Measurements from ENCODE around the gene LRRC10B.

Gene LRRC10B

GRCh38 chr11:61486779-61487178, 21.8 kb upstream of the LRRC10B start:
- no peak for DNase-seq (ENCODE audit: low read depth)

GRCh38 chr11:61487342-61488025, 21.1 kb upstream of the LRRC10B start:
- DNase-seq (ENCODE audit: low read depth): no peak

GRCh38 chr11:61488651-61489291, 19.8 kb upstream of the LRRC10B start:
- DNase-seq (ENCODE audit: low read depth): peak; percentile 51

DNA sequence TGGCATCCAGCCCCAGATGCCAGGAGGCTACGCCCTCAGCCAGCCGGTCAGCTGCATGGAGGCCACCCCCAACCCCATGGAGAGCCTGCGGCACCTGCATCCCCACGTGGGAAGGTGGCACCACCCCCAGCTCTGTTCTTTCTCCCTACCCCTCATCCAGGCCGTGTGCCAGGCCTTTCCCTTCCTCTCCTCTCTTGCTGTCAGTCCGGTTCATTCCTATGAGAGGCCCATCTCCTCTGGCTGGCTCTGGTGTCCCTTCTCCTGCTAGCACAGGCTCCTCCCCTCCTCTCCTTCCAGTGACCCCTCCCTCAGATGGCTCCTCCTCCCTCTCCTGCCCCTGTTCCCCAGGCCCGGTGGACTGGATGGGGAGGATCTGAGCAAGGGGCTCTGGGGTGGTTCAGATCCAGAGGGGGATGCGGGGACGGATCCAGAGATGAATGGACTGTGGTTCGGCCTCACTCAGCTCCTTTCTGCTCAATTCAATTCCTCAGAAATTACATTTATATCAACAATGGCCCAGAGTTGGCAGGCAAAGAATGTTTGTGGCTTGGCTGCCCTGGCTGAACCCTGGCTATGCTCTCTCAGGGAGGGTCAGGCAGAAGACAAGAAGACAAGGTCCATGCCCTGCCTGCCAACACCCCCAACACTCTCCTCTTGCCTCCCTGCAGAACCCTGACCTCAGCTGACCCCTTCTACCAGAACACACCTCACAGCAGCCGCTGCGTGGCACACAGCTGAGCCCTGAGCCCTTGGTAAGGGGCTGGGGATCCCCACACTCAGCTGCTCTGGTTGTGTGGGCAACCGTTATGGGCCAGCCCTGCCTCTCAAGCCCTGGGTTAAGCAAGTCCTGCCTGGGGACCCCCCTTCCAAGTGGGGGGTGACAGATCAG, 18.5 kb upstream of the LRRC10B start:
- peak; percentile 18 for DNase-seq (ENCODE audit: low read depth)

- DNase-seq (ENCODE audit: low read depth): no peak
Observed at GRCh38 chr11:61491736-61492395, 16.7 kb upstream of the LRRC10B start.

DNA sequence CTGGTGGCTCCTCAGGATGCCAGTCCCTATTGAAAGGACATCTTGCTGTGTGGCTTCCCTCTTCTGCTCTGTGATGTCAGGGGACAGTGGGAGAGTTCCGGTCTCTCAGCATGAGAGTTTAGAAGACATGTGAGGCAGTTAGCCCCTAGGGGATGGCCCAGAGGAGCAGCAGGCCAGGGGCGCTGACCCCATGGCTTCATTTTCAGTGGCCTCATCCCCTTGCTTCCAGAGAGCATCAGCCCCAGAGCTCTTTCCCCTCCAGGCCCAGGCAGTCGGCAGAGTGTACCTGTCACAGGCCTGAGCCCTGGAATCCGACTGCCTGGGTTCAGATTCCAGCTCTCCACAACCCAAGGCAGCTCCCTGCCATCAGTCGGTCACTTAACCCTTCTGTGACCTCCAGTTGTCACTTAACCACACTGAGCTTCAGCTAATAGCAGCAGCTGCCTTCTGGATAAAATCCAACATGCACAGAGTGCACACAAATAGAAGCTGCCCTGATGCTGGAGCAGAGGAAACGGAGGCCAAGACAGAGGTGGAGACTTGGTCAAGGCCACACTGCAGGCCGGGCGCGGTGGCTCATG, 14.1 kb upstream of the LRRC10B start:
- no peak for DNase-seq (ENCODE audit: low read depth)

DNA sequence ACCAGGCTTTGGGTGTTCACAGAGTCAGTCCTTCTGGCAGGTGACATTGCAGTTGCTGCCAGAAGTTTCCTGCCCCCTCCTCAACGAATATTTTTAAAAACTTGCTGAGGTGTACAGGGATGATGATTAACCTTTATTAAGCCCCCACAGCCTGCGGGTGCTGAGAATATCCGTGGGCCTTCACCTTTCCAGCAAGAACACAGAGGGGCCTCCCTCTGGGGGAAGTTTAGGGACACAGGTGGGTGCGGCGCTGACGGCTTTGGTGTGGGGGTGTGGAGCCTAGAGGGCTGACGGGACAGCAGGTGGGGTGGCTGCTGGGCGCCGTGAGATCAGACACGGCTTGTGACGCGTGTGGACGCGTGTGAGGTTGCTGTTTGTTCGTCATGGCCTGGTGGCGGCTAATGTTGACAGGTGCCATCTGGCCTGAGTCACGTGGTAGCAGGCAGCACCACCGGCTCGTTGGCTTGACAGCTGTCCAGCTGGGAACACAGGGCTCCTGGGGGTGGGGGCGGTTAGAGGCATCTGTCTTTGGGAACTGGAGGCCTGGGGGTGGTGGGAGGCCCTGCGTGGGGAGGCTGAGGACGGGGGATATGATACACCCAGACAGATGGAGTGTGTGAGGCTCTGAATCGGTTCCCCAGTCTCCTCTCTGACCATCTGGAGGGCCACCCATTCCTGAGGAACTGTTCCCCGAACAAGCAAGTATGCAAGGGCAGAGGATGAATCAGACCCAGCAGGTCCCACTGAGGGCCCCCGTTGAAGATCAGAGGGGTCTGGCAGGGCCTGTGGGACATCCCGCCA, 12.5 kb upstream of the LRRC10B start:
- no peak for DNase-seq (ENCODE audit: low read depth)

GRCh38 chr11:61496602-61497400, 11.7 kb upstream of the LRRC10B start:
- DNase-seq (ENCODE audit: low read depth): no peak

DNA sequence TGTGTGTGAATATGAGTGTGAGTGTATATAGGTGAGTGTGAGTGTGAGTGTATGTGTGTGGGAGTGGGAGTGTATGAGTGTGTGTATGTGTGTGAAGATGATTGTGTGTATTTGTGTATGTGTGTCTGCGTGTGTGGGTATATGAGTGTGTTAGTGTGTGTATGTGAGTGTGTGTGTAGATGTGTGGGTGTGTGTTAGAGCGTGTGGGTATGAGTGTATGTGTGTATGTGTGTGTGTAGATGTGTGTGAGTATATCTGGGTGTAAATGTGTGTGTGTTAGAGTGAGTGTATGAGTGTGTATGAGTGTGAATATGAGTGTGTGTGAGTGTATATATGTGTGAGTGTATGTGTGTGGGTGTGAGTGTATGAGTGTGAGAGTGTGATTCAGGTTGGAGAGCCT, 11.1 kb upstream of the LRRC10B start:
- DNase-seq (ENCODE audit: low read depth): no peak

DNA sequence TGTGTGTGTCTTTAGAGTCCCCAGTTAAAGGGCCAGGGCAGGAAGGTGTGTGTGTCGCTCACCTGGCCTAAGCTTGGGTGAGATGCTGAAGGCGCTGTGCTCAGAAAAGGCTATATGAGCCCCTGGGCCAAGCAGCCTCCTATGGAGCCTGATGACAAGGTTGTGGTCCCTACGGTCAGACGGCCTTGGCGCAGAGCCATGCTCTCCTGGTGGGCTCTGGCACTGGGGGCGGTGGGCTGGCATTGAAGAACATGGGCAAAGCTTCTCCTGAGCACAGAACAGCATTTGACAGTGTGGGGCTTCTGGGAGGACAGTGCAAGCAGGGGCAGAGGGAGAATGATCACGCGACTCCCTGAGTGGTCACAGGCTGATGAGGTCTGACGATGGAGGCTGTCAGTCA, 10.7 kb upstream of the LRRC10B start:
- DNase-seq (ENCODE audit: low read depth): no peak

DNA sequence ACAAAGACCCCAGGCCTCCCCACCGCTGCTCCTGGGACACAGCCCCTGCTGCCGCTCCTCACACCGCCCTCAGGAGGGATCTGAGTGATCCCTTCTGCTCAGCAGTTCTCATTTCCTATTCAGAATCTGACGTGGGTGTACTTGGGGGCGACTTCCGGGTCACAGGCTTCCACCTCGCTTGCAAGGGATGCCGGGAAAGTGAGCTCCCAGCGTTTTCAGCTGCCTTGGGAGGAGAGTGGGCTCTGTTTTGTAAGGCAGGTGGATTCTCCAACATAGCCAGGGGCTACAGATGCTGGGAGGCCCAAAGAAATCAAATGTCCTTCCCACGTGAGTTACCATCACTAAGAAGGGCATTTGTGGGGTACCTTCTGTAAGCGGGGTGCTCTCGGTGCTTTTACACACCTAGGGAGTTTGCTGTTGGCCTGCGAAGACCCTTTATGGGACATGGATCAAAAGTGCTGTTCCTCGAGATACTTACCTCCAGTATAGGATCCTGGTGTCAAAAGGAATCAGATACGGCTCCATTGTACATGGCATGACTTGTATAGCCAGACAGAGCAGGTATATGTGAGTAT, 9.7 kb upstream of the LRRC10B start:
- no peak for DNase-seq (ENCODE audit: low read depth)

DNA sequence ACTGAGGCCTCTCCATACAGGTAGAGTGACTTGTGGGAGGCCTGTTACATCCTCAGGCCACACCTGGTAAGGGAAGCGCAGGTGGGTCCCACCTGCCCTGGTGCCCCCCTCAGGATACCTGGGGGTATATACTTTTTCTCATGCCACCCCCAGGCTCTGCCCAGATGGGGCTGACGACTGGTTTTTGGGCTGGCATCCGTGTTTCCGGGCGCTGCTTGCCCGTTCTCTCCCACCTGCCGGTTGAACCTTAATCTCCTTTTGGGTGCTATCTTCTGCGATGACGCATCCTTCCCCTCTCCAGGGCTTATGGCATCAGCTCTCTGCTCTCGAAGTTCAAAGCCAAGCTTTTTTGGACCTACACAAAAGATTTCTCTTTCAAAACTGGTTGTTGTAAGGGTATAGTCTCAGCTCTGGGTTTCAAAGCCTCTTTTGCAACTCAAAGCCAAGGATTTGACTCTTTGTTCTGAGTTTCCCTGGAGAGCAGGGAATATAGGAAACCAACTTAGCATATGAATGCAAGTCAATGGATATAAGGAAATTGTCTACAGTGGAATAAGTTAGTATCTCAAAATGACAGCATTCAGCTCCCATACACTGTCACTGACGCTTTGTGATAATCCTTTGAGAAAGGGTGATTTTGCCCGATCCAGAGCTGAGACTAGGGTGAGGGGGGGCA, 8.6 kb upstream of the LRRC10B start:
- DNase-seq (ENCODE audit: low read depth): no peak

- no peak for DNase-seq (ENCODE audit: low read depth)
Observed at GRCh38 chr11:61502522-61502921, 6.0 kb upstream of the LRRC10B start.

- no peak for DNase-seq (ENCODE audit: low read depth)
Observed at GRCh38 chr11:61503135-61503770, 5.3 kb upstream of the LRRC10B start.

DNA sequence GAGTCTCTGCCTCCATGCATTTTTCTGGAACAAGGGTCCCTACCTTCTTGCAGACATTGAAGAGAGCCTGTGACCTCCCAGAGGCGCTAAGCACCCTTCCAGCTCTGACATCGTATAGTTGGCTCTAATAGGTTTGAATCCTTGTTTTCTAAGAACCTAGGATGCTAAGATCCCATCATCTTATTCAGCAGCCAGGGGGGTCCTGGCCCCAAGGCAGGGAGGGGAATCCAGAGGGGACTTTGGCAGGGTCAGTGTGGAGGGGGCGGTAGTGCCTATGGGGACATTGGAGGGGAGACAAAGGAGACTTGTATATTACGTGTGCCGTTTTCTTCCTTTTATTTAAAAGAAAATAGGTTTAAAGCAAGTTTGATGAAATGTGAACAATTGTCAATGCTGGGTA, 3.4 kb upstream of the LRRC10B start:
- DNase-seq (ENCODE audit: low read depth): no peak

- no peak for DNase-seq (ENCODE audit: low read depth)
Observed at GRCh38 chr11:61505640-61506155, 2.9 kb upstream of the LRRC10B start.

GRCh38 chr11:61507012-61507768, 1.4 kb upstream of the LRRC10B start:
- no peak for DNase-seq (ENCODE audit: low read depth)
